Calu3 (cell line): Measurements from ENCODE around the gene ITPK1. TPM values are rescaled to one million over a fixed set of nuclear protein-coding genes. Genes with fewer than 3 reads are reported as not detected.

Experiments used
- BruUV-seq: library from RNA; stranded (reverse); fragments of 400-500 nt; replicated peaks from 2 replicates; lab custom pipeline; 2021; lab: Mats Ljungman, UMichigan
- CTCF ChIA-PET: fragments of 300-600 bp; sonication (Branson Sonifier 250); formaldehyde crosslinking; loops from one replicate; lab custom pipeline; 2022; ENCODE audit warnings: antibody characterized with exemption; lab: Charles Lee
- DNase-seq: peaks from one replicate; pipeline ENCODE4 v3.0.0; 2022
- H3K27ac Mint-ChIP-seq: one replicate; pipeline ENCODE4 v1.8.0; 2022; ENCODE audit warnings: mixed read lengths; ENCODE audit not compliant: unreplicated experiment
- H3K27me3 Mint-ChIP-seq: one replicate; pipeline ENCODE4 v1.8.0; 2022; ENCODE audit warnings: mixed read lengths; ENCODE audit not compliant: unreplicated experiment
- H3K36me3 Mint-ChIP-seq: one replicate; pipeline ENCODE4 v1.8.0; 2022; ENCODE audit warnings: mild to moderate bottlenecking, moderate library complexity, mixed read lengths; ENCODE audit not compliant: insufficient read depth, unreplicated experiment
- H3K4me1 Mint-ChIP-seq: one replicate; pipeline ENCODE4 v1.8.0; 2022; ENCODE audit warnings: mild to moderate bottlenecking, low read depth, mixed read lengths; ENCODE audit not compliant: unreplicated experiment
- H3K4me3 Mint-ChIP-seq: one replicate; pipeline ENCODE4 v1.8.0; 2022; ENCODE audit warnings: mild to moderate bottlenecking, low read depth, moderate library complexity, mixed read lengths; ENCODE audit not compliant: unreplicated experiment
- H3K9me3 Mint-ChIP-seq: one replicate; pipeline ENCODE4 v1.8.0; 2022; ENCODE audit warnings: low read depth, mixed read lengths; ENCODE audit not compliant: unreplicated experiment
- CTCF ChIP-seq: fragments of 200-600 bp; IDR thresholded peaks from one replicate; pipeline ENCODE4 v1.8.0; 2022; ENCODE audit warnings: antibody characterized with exemption; ENCODE audit not compliant: unreplicated experiment
- intact Hi-C: fragments of 100-400 bp; cut with micrococcal nuclease; formaldehyde crosslinking; loops from one replicate; pipeline ENCODE4 v1.10.0; 2022; ENCODE audit not compliant: unreplicated experiment
- total RNA-seq: library from RNA; stranded (reverse); gene quantifications from 2 replicates; pipeline ENCODE4 v1.2.3, GENCODE V29; 2022

ITPK1 gene
- total RNA-seq, 1 experiment from 2014 or later, result 94.3 TPM

- peaks cover 16% of the 10 kb centered on the region for H3K4me1 Mint-ChIP-seq
- peak; percentile 68 for DNase-seq
- H3K4me3 Mint-ChIP-seq, result no peak overlapping the region
- H3K27ac Mint-ChIP-seq, result no peak overlapping the region
- no peaks in the 10 kb centered on the region for H3K9me3 Mint-ChIP-seq
- no peaks in the 10 kb centered on the region for H3K27me3 Mint-ChIP-seq
- H3K36me3 Mint-ChIP-seq, result no peaks in the 10 kb centered on the region
- CTCF ChIA-PET, result no interaction called here
- BruUV-seq, result no TSS peak
- no peak for TF ChIP-seq CTCF
- intact Hi-C loops, result loop anchor here (5.0 kb wide), 1 partner anchor 268 kb away; no protein-coding TSS in a partner anchor
These were observed 34.8 kb upstream of the ITPK1 start for GRCh38 chr14:93150227-93151208.

- Mint-ChIP-seq H3K27ac (no peak overlapping the region), H3K9me3 (no peaks in the 10 kb centered on the region), H3K27me3 (no peaks in the 10 kb centered on the region), H3K4me3 (no peak overlapping the region), H3K4me1 (peaks cover 16% of the 10 kb centered on the region), H3K36me3 (no peaks in the 10 kb centered on the region)
- TF ChIP-seq CTCF, result no peak
- intact Hi-C loops, result no loop called here
- no peak for DNase-seq
- CTCF ChIA-PET, result interaction anchor here (0.7 kb wide), 1 partner anchor 54 kb away, joined by 4 read pairs; no protein-coding TSS in a partner anchor
- no TSS peak for BruUV-seq
These were observed 33.3 kb upstream of the ITPK1 start for GRCh38 chr14:93148979-93149378.

- no TSS peak for BruUV-seq
- Mint-ChIP-seq H3K36me3 (no peaks in the 10 kb centered on the region), H3K27ac (no peak overlapping the region), H3K9me3 (no peaks in the 10 kb centered on the region), H3K4me1 (peaks cover 16% of the 10 kb centered on the region), H3K4me3 (no peak overlapping the region), H3K27me3 (no peaks in the 10 kb centered on the region)
- no peak for DNase-seq
- intact Hi-C loops, result no loop called here
- TF ChIP-seq CTCF, result no peak
- CTCF ChIA-PET, result interaction anchor here (1.1 kb wide), 1 partner anchor 14 kb away, joined by 3 read pairs; no protein-coding TSS in a partner anchor
These were observed 30.4 kb upstream of the ITPK1 start for GRCh38 chr14:93146119-93146518.

GRCh38 chr14:93142854-93143652 lies 27.3 kb upstream of the ITPK1 start:
- DNase-seq, result no peak
- Mint-ChIP-seq H3K36me3 (no peaks in the 10 kb centered on the region), H3K4me1 (peaks cover 8% of the 10 kb centered on the region), H3K4me3 (no peak overlapping the region), H3K27ac (no peak overlapping the region), H3K27me3 (no peaks in the 10 kb centered on the region), H3K9me3 (no peaks in the 10 kb centered on the region)
- BruUV-seq, result no TSS peak
- intact Hi-C loops, result no loop called here
- TF ChIP-seq CTCF, result no peak
- CTCF ChIA-PET, result no interaction called here
